GM10847 (cell line): ENCODE data around the gene HEATR5A.

Experiments
- POLR2A ChIP-seq: IDR thresholded peaks from 2 replicates; pipeline ENCODE4 v1.6.1; 2011; ENCODE audit not compliant: insufficient read length; ENCODE audit errors: extremely low read depth

The HEATR5A gene

DNA sequence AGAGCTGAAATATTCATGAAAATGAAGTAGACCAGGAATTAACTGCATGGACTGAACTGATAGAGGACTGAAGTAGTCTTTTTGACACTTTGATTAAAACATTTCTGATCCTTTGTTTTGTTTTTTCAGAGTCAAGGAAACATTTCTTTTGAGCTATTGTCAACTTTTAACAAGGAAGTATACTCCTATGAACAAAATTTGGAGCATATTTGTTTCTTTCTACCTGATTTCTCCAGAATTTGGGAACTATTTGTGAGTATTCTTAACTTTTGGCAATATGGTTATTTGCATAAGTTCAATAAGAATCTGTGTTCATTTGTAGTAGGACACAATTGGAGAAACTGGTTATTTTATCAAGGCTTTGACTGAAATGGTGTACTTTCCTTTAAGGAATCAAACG, 141.5 kb downstream of the HEATR5A start:
- no peak for TF ChIP-seq POLR2A

GRCh38 chr14:31277085-31277484, 143.3 kb downstream of the HEATR5A start:
- TF ChIP-seq POLR2A: no peak

GRCh38 chr14:31275731-31276130, 144.6 kb downstream of the HEATR5A start:
- no peak for TF ChIP-seq POLR2A

GRCh38 chr14:31271648-31272047, 148.7 kb downstream of the HEATR5A start:
- TF ChIP-seq POLR2A: no peak

DNA sequence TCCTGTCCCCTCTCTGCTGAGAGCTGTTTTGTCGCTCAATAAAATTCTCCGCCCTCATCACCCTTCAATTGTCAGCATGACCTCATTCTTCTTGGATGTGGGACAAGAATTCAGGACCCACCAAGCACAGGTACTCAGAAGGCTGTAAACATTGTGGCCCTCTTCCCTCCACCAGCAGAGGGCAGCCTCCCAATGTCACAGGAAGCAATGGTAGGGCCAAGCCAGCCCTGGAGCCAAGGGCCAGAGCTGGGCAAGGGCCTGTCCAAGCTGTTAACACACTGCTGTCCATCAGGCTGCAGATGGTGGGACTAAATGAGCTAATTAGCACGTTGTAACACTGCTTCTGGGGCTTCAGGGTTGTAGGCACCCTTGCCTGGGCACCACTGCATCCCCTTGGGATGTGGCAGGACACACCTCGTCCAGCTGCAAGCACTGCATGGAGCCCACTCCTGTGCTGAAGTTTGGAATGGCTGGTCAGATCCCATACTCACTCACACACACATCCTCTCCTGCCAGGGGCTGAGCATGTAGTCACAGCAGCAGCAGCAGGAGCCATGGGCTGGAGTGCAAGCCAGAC, 150.1 kb downstream of the HEATR5A start:
- no peak for TF ChIP-seq POLR2A

DNA sequence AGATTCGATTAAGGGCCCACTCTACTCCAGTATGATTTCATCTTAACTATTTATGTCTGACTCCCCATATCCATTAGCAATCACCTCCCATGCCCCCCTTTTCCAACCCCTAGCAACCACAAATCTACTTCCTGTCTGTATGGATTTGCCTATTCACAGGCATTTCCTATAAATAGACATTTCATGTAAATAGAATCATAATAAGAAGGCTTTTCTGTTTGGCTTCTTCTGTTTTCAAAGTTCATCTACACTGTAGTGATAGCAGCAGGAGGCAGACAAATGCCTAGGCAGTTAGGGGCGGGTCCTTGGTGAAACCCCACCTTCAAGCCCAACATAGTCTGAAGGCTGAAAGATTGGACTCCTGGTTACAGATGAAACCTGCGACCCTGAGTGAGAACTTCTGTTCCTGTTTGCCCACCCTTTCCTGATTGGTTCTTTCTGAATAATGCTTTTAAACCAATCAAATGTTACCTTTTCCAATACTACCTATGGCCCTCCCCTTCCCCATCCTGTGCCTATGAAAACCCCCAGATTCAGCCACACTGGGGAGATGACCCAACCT, 150.6 kb downstream of the HEATR5A start:
- TF ChIP-seq POLR2A: no peak

GRCh38 chr14:31268216-31268615, 152.1 kb downstream of the HEATR5A start:
- no peak for TF ChIP-seq POLR2A

- no peak for TF ChIP-seq POLR2A
These were observed 153.7 kb downstream of the HEATR5A start for GRCh38 chr14:31266437-31267331.

- TF ChIP-seq POLR2A: no peak
These were observed 154.5 kb downstream of the HEATR5A start for GRCh38 chr14:31265701-31266398.

- no peak for TF ChIP-seq POLR2A
These were observed 156.7 kb downstream of the HEATR5A start for GRCh38 chr14:31263485-31264133.

- no peak for TF ChIP-seq POLR2A
These were observed 158.3 kb downstream of the HEATR5A start for GRCh38 chr14:31261859-31262731.

DNA sequence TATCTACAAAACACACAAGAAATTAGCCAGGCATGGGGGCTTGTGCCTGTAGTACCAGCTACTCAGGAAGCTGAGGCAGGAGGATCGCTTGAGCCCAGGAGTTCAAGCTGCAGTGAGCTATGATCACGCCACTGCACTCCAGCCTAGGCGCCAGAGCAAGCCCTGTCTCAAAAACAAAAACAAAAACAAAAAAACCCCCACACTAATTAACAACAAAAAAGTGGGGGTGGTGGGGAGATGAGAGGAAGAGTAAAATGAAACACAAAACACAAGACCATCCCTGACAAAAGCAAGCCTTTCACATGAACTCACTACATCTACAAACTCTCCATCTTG, 158.9 kb downstream of the HEATR5A start:
- no peak for TF ChIP-seq POLR2A

DNA sequence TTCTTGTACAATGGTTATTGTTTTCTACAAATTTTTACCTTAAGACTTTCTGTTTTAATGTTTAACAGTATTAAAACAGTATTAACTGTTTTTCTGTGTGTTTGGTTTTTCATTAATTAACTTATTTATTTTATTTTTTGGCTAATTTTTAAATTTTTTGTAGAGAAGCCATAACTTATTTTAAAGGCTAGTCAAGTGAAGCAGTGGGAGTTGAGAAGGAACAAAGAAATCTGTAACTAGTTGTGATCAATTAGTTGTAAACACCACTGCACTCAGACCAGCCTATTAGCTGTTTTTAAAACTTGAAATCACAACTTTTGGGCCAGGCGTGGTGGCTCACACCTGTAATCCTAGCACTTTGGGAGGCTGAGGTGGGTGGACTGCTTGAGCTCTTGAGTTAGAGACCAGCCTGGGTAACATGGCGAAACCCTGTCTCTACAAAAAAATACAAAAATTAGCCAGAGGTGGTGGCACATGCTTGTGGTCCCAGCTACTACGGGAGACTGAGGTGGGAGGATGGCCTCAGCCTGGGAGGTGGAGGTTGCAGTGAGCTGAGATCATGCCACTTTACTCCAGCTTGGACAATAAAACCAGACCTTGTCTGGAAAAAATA, 161.8 kb downstream of the HEATR5A start:
- TF ChIP-seq POLR2A: no peak

- TF ChIP-seq POLR2A: no peak
These were observed 163.2 kb downstream of the HEATR5A start for GRCh38 chr14:31257244-31257553.
